Liver (tissue), 9 donors: ENCODE data around the gene KCNN3. TPM values are rescaled to one million over a fixed set of nuclear protein-coding genes. Genes with fewer than 3 reads are reported as not detected.

Experiments
- DNase-seq: peaks from one replicate; pipeline ENCODE4 v3.0.0-alpha.2; 2017; ENCODE audit warnings: low spot score
- H3K27ac ChIP-seq, 2 donors: one replicate each; pipeline ENCODE4 v1.7.0; 2013; ENCODE audit warnings: inconsistent platforms in 2 of 2, low read length in 2 of 2, control low read depth in 1 of 2, low read depth in 1 of 2, mild to moderate bottlenecking in 1 of 2
- H3K27me3 ChIP-seq, 4 donors: one replicate each; pipeline versions ENCODE4 v1.6.1 to v1.7.0; 2013; ENCODE audit warnings: low read length in 3 of 4, inconsistent platforms in 1 of 4, mild to moderate bottlenecking in 1 of 4, moderate library complexity in 1 of 4; ENCODE audit not compliant: control insufficient read depth in 4 of 4, insufficient read depth in 4 of 4
- H3K36me3 ChIP-seq, 4 donors: one replicate each; pipeline versions ENCODE4 v1.6.1 to v1.7.0; 2013; ENCODE audit warnings: low read length in 3 of 4, mild to moderate bottlenecking in 3 of 4, low read depth in 1 of 4, moderate library complexity in 1 of 4; ENCODE audit not compliant: control insufficient read depth in 4 of 4, insufficient read depth in 3 of 4
- H3K4me1 ChIP-seq, 4 donors: one replicate each; pipeline versions ENCODE4 v1.6.1 to v1.7.0; 2013; ENCODE audit warnings: low read length in 3 of 4, mild to moderate bottlenecking in 3 of 4, moderate library complexity in 1 of 4; ENCODE audit not compliant: control insufficient read depth in 4 of 4, insufficient read depth in 4 of 4
- H3K4me3 ChIP-seq, 3 donors: one replicate each; pipeline versions ENCODE4 v1.6.1 to v1.7.0; 2013; ENCODE audit warnings: low read length in 3 of 3, control low read depth in 1 of 3, low read depth in 1 of 3, mild to moderate bottlenecking in 1 of 3
- H3K9ac ChIP-seq, 2 donors: one replicate each; pipeline ENCODE4 v1.7.0; 2013; ENCODE audit warnings: low read length in 2 of 2, mild to moderate bottlenecking in 2 of 2, moderate library complexity in 2 of 2, control low read depth in 1 of 2, low read depth in 1 of 2
- H3K9me3 ChIP-seq, 4 donors: one replicate each; pipeline versions ENCODE4 v1.6.1 to v1.7.0; 2013; ENCODE audit warnings: low read length in 3 of 4; ENCODE audit not compliant: control insufficient read depth in 4 of 4
- GABPA ChIP-seq, 2 donors: IDR thresholded peaks in 1 of 2; conservative IDR thresholded peaks in 1 of 2; 2 replicates each; pipeline ENCODE4 v1.6.1; 2016; ENCODE audit warnings: antibody characterized with exemption in 2 of 2, mild to moderate bottlenecking in 1 of 2, moderate library complexity in 1 of 2
- HNF4A ChIP-seq, 2 donors: conservative IDR thresholded peaks; 2 replicates each; pipeline ENCODE4 v1.6.1; 2016; ENCODE audit warnings: antibody characterized with exemption in 2 of 2, mild to moderate bottlenecking in 2 of 2
- RAD21 ChIP-seq, 2 donors: IDR thresholded peaks; 2 replicates each; pipeline ENCODE4 v1.6.1; 2016; ENCODE audit warnings: antibody characterized with exemption in 2 of 2, mild to moderate bottlenecking in 2 of 2
- TAF1 ChIP-seq: conservative IDR thresholded peaks from 2 replicates; pipeline ENCODE4 v1.6.1; 2016; ENCODE audit warnings: antibody characterized with exemption, mild to moderate bottlenecking
- YY1 ChIP-seq: IDR thresholded peaks from 2 replicates; pipeline ENCODE4 v1.6.1; 2016; ENCODE audit warnings: antibody characterized with exemption, mild to moderate bottlenecking
- WGBS: extraction: QIAGEN DNeasy Blood & Tissue Kit; methylation state at CpG from one replicate; pipeline ENCODE4 v1.1.7; 2013; 5-methylcytosine and 5-hydroxymethylcytosine counted together
- polyA plus RNA-seq, 2 donors: library from polyadenylated mRNA; stranded (reverse) in 1 of 2; unstranded in 1 of 2; fragments of 200-250 nt in 1 of 2; fragments of >200 nt in 1 of 2; fragmentation: Nextera tagmentation in 1 of 2; extraction: Ambion mirVana in 1 of 2; gene quantifications; one replicate each; pipeline versions ENCODE4 v1.2.1 to v1.2.3, GENCODE V29; 2013 to 2015
- total RNA-seq, 2 donors: library from RNA; depleted of rRNA; stranded (reverse); fragments of >200 nt; gene quantifications; one replicate each; pipeline ENCODE4 v1.2.3, GENCODE V29; 2014
- TF ChIP-seq, protein P1 (sequence below): IDR thresholded peaks from 2 replicates; pipeline ENCODE4 v1.6.1; 2016; ENCODE audit warnings: antibody characterized with exemption
- TF ChIP-seq, protein P2 (sequence below): fragments of 150-350 bp; IDR thresholded peaks from 2 replicates; pipeline ENCODE4 v1.5.1; 2017; ENCODE audit warnings: improper control_type of control experiment, low read depth, low read length; ENCODE audit not compliant: missing input control
- TF ChIP-seq, protein P3 (sequence below): IDR thresholded peaks from 2 replicates; pipeline ENCODE4 v1.6.1; 2016; ENCODE audit warnings: antibody characterized with exemption, mild to moderate bottlenecking
- donor health status: healthy.
- donor health status: healthy.
- donor health status: healthy.
- donor health status: healthy.
- donor health status: healthy.

The KCNN3 gene
- total and polyA plus RNA-seq, 4 donors: 0.09 to 0.68 (median 0.15) TPM

DNA sequence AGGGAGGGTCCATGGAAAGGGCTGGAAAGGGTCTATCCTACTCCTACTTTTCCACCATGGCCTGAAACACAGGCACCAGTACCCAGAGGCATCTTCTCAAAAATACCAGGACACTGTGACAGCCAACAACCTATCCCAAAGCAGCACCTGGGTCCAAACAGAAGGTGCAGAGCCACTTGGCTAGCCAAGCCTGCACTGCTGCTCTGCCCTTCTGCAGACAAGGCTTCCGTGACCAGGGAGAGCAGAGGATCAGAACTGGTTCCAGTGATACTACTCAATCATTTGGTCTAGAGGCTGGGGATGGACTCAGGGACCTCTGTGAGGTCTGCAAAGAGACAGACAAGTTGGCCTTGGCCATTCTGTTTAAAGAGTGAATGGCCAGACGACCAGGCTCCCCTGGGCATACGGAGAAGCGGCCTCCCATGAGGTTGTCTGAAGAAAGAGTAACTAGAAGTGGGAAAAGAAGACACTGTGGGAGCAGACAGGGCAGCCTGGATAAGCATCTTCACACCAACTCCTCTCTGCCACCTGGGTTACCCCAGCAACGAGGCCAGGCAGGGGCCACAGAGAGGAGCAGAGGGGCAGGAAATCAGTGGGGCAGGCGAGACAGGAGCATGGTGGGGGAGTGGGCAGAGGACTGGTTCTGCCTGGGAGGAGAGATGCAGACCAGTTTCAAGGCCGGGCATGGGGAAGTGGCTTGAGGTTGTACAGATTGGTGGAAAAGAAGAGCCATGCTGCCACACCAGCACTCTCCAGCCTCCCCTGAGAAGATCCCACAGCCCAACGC, 5.7 kb downstream of the KCNN3 start:
- no peak for DNase-seq
- H3K9me3 ChIP-seq: no peaks in the 10 kb centered on the region
- H3K4me1 ChIP-seq: no peaks in the 10 kb centered on the region
- no peaks in the 10 kb centered on the region for H3K36me3 ChIP-seq
- WGBS: 88% methylated on average over 8 of the region's 8 CpGs
- H3K4me3 ChIP-seq: no peak overlapping the region
- H3K9ac ChIP-seq: no peak overlapping the region
- peaks cover 0 to 5% (median 0%) of the 10 kb centered on the region in 4 donors for H3K27me3 ChIP-seq
- no peak overlapping the region for H3K27ac ChIP-seq
- TF ChIP-seq, protein P1, sequence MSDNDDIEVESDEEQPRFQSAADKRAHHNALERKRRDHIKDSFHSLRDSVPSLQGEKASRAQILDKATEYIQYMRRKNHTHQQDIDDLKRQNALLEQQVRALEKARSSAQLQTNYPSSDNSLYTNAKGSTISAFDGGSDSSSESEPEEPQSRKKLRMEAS: no peak
- no peak for TF ChIP-seq HNF4A (conservative IDR thresholded peaks at IDR 0.05)
- TF ChIP-seq TAF1: no peak
- TF ChIP-seq YY1: no peak

DNA sequence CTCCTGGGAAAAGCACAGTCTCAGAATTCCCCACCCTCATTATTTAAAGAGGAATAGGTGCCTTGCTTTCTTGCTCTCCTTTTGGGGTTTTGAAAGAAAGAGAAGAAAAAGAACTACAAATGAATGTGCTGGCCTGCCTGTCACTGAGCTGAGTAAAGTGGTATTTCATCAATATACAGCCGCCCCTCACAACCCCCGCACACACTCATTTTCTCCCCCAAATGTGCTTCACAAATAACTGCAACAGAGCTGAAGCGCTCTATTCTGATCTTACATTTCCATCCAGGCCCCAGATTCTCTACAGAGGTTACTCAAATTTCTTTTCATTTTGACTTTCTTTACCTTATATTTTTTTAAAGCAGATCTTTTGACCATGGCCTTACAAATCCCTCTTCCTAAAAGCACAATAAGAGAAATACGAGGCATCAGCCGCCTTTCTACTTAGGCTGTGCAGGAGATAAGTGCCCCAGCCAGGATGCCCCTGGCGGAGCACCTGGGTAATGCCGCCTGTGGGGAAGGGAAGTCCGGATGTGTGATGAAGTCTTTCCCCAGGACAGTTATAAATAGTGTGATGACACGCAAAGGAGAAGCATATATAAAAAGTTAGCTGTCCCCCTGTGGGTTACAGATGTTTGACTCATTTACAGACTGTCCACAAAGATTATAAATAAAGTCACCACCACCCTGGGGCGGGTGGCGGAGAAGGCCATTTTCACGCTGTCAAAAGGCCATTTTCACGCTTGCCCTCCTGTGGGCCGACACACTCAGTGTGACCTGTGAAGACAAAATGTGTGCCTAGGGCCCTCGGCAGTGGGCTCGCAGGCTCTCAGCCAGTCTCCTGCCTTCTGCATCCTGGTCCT, 6.5 kb downstream of the KCNN3 start:
- TF ChIP-seq GABPA (IDR thresholded peaks at IDR 0.05 in 1 of 2, conservative IDR thresholded peaks at IDR 0.05 in 1 of 2) (no peak), RAD21 (IDR thresholded peaks at IDR 0.05) (peak in 1 of 2 donors; percentile 42), YY1 (no peak), HNF4A (conservative IDR thresholded peaks at IDR 0.05) (no peak)
- TF ChIP-seq, protein P2, sequence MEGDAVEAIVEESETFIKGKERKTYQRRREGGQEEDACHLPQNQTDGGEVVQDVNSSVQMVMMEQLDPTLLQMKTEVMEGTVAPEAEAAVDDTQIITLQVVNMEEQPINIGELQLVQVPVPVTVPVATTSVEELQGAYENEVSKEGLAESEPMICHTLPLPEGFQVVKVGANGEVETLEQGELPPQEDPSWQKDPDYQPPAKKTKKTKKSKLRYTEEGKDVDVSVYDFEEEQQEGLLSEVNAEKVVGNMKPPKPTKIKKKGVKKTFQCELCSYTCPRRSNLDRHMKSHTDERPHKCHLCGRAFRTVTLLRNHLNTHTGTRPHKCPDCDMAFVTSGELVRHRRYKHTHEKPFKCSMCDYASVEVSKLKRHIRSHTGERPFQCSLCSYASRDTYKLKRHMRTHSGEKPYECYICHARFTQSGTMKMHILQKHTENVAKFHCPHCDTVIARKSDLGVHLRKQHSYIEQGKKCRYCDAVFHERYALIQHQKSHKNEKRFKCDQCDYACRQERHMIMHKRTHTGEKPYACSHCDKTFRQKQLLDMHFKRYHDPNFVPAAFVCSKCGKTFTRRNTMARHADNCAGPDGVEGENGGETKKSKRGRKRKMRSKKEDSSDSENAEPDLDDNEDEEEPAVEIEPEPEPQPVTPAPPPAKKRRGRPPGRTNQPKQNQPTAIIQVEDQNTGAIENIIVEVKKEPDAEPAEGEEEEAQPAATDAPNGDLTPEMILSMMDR: peak; percentile 30
- TF ChIP-seq, protein P3, sequence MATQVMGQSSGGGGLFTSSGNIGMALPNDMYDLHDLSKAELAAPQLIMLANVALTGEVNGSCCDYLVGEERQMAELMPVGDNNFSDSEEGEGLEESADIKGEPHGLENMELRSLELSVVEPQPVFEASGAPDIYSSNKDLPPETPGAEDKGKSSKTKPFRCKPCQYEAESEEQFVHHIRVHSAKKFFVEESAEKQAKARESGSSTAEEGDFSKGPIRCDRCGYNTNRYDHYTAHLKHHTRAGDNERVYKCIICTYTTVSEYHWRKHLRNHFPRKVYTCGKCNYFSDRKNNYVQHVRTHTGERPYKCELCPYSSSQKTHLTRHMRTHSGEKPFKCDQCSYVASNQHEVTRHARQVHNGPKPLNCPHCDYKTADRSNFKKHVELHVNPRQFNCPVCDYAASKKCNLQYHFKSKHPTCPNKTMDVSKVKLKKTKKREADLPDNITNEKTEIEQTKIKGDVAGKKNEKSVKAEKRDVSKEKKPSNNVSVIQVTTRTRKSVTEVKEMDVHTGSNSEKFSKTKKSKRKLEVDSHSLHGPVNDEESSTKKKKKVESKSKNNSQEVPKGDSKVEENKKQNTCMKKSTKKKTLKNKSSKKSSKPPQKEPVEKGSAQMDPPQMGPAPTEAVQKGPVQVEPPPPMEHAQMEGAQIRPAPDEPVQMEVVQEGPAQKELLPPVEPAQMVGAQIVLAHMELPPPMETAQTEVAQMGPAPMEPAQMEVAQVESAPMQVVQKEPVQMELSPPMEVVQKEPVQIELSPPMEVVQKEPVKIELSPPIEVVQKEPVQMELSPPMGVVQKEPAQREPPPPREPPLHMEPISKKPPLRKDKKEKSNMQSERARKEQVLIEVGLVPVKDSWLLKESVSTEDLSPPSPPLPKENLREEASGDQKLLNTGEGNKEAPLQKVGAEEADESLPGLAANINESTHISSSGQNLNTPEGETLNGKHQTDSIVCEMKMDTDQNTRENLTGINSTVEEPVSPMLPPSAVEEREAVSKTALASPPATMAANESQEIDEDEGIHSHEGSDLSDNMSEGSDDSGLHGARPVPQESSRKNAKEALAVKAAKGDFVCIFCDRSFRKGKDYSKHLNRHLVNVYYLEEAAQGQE: no peak
- 87% methylated on average over 16 of the region's 16 CpGs for WGBS

More for the DNA sequence above, 6.5 kb downstream of the KCNN3 start:
- no peak overlapping the region for H3K4me3 ChIP-seq
- no peak overlapping the region for H3K27ac ChIP-seq
- no peaks in the 10 kb centered on the region for H3K4me1 ChIP-seq
- H3K36me3 ChIP-seq: no peaks in the 10 kb centered on the region
- no peaks in the 10 kb centered on the region for H3K27me3 ChIP-seq
- no peak overlapping the region for H3K9ac ChIP-seq
- H3K9me3 ChIP-seq: no peaks in the 10 kb centered on the region
- DNase-seq: no peak
